K562 (cell line): ENCODE data around the gene SFRP5. TPM values are rescaled to one million over a fixed set of nuclear protein-coding genes. Genes with fewer than 3 reads are reported as not detected.

Experiments
- ATAC-seq: fragments of 200-7000 bp; cut with Tn5 transposase; 3 replicates; pipeline ENCODE4 v1.9.1; 2020; ENCODE audit warnings: moderate library complexity
- BruUV-seq: library from RNA; stranded (reverse); fragments of 400-500 nt; replicated peaks from 2 replicates; lab custom pipeline; 2021; lab: Mats Ljungman, UMichigan
- CTCF ChIA-PET: fragments of 300-600 bp; formaldehyde crosslinking; extraction: SDS; loops from one replicate; lab custom pipeline; 2021; ENCODE audit warnings: low intra/inter-chr PET ratio; lab: Yijun Ruan, JAX
- POLR2A ChIA-PET: fragments of 300-600, 350-650 bp; sonication (Branson Sonifier 250); formaldehyde crosslinking; extraction: SDS; loops from one replicate; lab custom pipeline; 2021; ENCODE audit warnings: antibody characterized with exemption, inconsistent platforms; lab: Yijun Ruan, JAX
- DNase-seq, 4 experiments: peaks; one replicate each; pipeline versions ENCODE4 v3.0.0 to v3.0.0-alpha.2; 2011 to 2018; ENCODE audit warnings: low spot score in 3 of 4, mixed read lengths in 3 of 4; ENCODE audit errors: extremely low read depth in 1 of 4
- FAIRE-seq: peaks from 2 replicates; lab custom pipeline; 2011; peaks lifted over from hg19 to GRCh38; lab: Jason Lieb, UNC
- H2AFZ ChIP-seq: 2 replicates; pipeline ENCODE4 v1.6.0; 2011; ENCODE audit warnings: low read depth, low read length, control low read depth, inconsistent platforms
- H3K27ac ChIP-seq: fragments of 200-600 bp; 3 replicates; pipeline ENCODE4 v1.8.0; 2011; ENCODE audit warnings: low read depth, mild to moderate bottlenecking, control low read depth, inconsistent platforms, low read length, moderate library complexity, mixed read lengths; ENCODE audit errors: extremely low read depth
- H3K27me3 ChIP-seq, 2 experiments: fragments of 300-600 bp in 1 of 2; 2 replicates in 1 of 2; 3 replicates in 1 of 2; pipeline versions ENCODE4 v1.6.0 to v1.8.0; 2011; ENCODE audit warnings: inconsistent platforms in 2 of 2, low read length in 2 of 2, mild to moderate bottlenecking in 1 of 2, mixed read lengths in 1 of 2, moderate library complexity in 1 of 2; ENCODE audit not compliant: control insufficient read depth in 2 of 2, insufficient read depth in 2 of 2
- H3K36me3 ChIP-seq: fragments of 300-600 bp; 3 replicates; pipeline ENCODE4 v1.8.0; 2011; ENCODE audit warnings: mild to moderate bottlenecking, low read length, inconsistent platforms; ENCODE audit not compliant: control insufficient read depth, insufficient read depth
- H3K4me1 ChIP-seq, 2 experiments: fragments of 200-600 bp in 1 of 2; replicated peaks in 1 of 2; 2 replicates in 1 of 2; 3 replicates in 1 of 2; pipeline versions ENCODE4 v1.5.1 to v1.8.0; 2011; ENCODE audit warnings: inconsistent platforms in 2 of 2, low read length in 2 of 2, mild to moderate bottlenecking in 1 of 2, mixed read lengths in 1 of 2, moderate library complexity in 1 of 2; ENCODE audit not compliant: control insufficient read depth in 2 of 2, insufficient read depth in 2 of 2
- H3K4me2 ChIP-seq: 2 replicates; pipeline ENCODE4 v1.6.1; 2011; ENCODE audit warnings: low read length, control low read depth, inconsistent platforms, mixed read lengths; ENCODE audit not compliant: insufficient read depth
- H3K4me3 ChIP-seq: fragments of 200-600 bp; sonication (generic), shearing (Covaris generic); 2 replicates; pipeline ENCODE4 v1.5.1; 2016; ENCODE audit warnings: control low read depth, inconsistent platforms
- H3K79me2 ChIP-seq: fragments of 200-600 bp; 3 replicates; pipeline ENCODE4 v1.8.0; 2011; ENCODE audit warnings: low read length, inconsistent platforms; ENCODE audit not compliant: control insufficient read depth, insufficient read depth
- H3K9ac ChIP-seq, 2 experiments: 2 replicates each; pipeline versions ENCODE4 v1.6.0 to v1.6.1; 2011; ENCODE audit warnings: low read depth in 2 of 2, low read length in 2 of 2, control low read depth in 1 of 2, inconsistent platforms in 1 of 2, mild to moderate bottlenecking in 1 of 2, mixed read lengths in 1 of 2; ENCODE audit not compliant: insufficient read depth in 1 of 2
- H3K9me1 ChIP-seq: one replicate; pipeline ENCODE4 v1.6.0; 2011; ENCODE audit warnings: inconsistent platforms, mild to moderate bottlenecking, low read length, moderate library complexity; ENCODE audit not compliant: control insufficient read depth, insufficient read depth
- H3K9me3 ChIP-seq: replicated peaks from 2 replicates; pipeline ENCODE4 v1.5.1; 2011; ENCODE audit warnings: low read depth, low read length, inconsistent platforms; ENCODE audit not compliant: control insufficient read depth, insufficient read depth
- H4K20me1 ChIP-seq: replicated peaks from 2 replicates; pipeline ENCODE4 v1.6.1; 2011; ENCODE audit warnings: low read length, inconsistent platforms, mixed read lengths; ENCODE audit not compliant: control insufficient read depth, insufficient read depth
- BRD4 ChIP-seq: fragments of 200-600 bp; sonication (generic); IDR thresholded peaks from 2 replicates; pipeline ENCODE4 v1.6.1; 2017; ENCODE audit warnings: inconsistent platforms
- CEBPZ ChIP-seq: fragments of 150-350 bp; IDR thresholded peaks from 2 replicates; pipeline ENCODE4 v1.6.1; 2014; ENCODE audit warnings: low read depth, mild to moderate bottlenecking, low read length, borderline replicate concordance
- E2F5 ChIP-seq: sonication (generic); formaldehyde crosslinking; IDR thresholded peaks from 2 replicates; pipeline ENCODE4 v1.8.0; 2022; ENCODE audit warnings: mild to moderate bottlenecking, missing genetic modification reagents
- HMG20B ChIP-seq: fragments of 250-450 bp; sonication (Bioruptor Pico); IDR thresholded peaks from 2 replicates; pipeline ENCODE4 v1.5.0; 2021; ENCODE audit warnings: mild to moderate bottlenecking
- NCOA4 ChIP-seq: fragments of 450-650 bp; IDR thresholded peaks from 2 replicates; pipeline ENCODE4 v1.6.1; 2018; ENCODE audit warnings: mild to moderate bottlenecking; ENCODE audit not compliant: partially characterized antibody
- TGIF2 ChIP-seq: sonication (generic); formaldehyde crosslinking; IDR thresholded peaks from 2 replicates; pipeline ENCODE4 v1.8.1; 2022; ENCODE audit warnings: mild to moderate bottlenecking, missing genetic modification reagents, moderate library complexity
- U2AF1 ChIP-seq: fragments of 200-400 bp; formaldehyde crosslinking; optimal IDR thresholded peaks from 2 replicates; pipeline ENCODE3; 2017; ENCODE audit warnings: mild to moderate bottlenecking, low read depth, low read length, moderate library complexity
- ZNF124 ChIP-seq: sonication (generic); formaldehyde crosslinking; IDR thresholded peaks from 2 replicates; pipeline ENCODE4 v1.8.1; 2022; ENCODE audit warnings: missing genetic modification reagents
- ZNF668 ChIP-seq: fragments of 250-450 bp; sonication (Bioruptor Pico); IDR thresholded peaks from 2 replicates; pipeline ENCODE4 v1.8.0; 2022; ENCODE audit warnings: mild to moderate bottlenecking, inconsistent platforms
- WGBS: fragments of 100-300 bp; shearing (Covaris generic); methylation state at CpG from one replicate; pipeline ENCODE4 v1.1.6; 2016; ENCODE audit warnings: low coverage, mixed read lengths; ENCODE audit not compliant: insufficient coverage; ENCODE audit errors: missing lambda C conversion rate; 5-methylcytosine and 5-hydroxymethylcytosine counted together
- in situ Hi-C: fragments of 300-500 bp; cut with MboI; formaldehyde crosslinking; loops from 4 replicates; pipeline ENCODE4 v1.15.0; 2018; ENCODE audit warnings: inconsistent platforms, mixed read lengths
- intact Hi-C: fragments of 100-400 bp; cut with micrococcal nuclease; formaldehyde crosslinking; loops from 2 replicates; pipeline ENCODE4 v1.14.2; 2022
- polyA plus RNA-seq, 8 experiments: library from polyadenylated mRNA; depleted of rRNA in 4 of 8; stranded (reverse) in 5 of 8; unstranded in 3 of 8; fragments of >200 nt; fragmentation: Nextera tagmentation in 2 of 8; fragmentation: Illumina TruSeq in 1 of 8; extraction: Ambion mirVana in 2 of 8; extraction: Trizol in 1 of 8; gene quantifications; 2 replicates each; pipeline versions ENCODE4 v1.2.1 to v1.2.3, GENCODE V29; 2011 to 2014; ENCODE audit warnings: inconsistent platforms in 1 of 8, missing spikeins in 1 of 8
- total RNA-seq, 7 experiments: library from RNA; depleted of rRNA in 6 of 7; stranded (reverse); fragments of >200 nt in 6 of 7; fragmentation: Illumina TruSeq in 2 of 7; extraction: Trizol in 2 of 7; gene quantifications; 2 replicates each; pipeline versions ENCODE4 v1.2.1 to v1.2.3, GENCODE V29; 2011 to 2021; ENCODE audit warnings: low replicate concordance in 1 of 7

Gene SFRP5
- total and polyA plus RNA-seq, 9 of the 15 experiments (the other 6 are each of a cell fraction or from before 2014, with no cell fraction given), result 0.07 to 0.29 (median 0.13) TPM; not detected in 3

GRCh38 chr10:97731346-97732051 lies 40.3 kb downstream of the SFRP5 start (continued):
- no peak for TF ChIP-seq E2F5
- TF ChIP-seq TGIF2 (CRISPR knock-in tag), result no peak
- no peak for TF ChIP-seq ZNF668 (CRISPR knock-in tag)

DNA sequence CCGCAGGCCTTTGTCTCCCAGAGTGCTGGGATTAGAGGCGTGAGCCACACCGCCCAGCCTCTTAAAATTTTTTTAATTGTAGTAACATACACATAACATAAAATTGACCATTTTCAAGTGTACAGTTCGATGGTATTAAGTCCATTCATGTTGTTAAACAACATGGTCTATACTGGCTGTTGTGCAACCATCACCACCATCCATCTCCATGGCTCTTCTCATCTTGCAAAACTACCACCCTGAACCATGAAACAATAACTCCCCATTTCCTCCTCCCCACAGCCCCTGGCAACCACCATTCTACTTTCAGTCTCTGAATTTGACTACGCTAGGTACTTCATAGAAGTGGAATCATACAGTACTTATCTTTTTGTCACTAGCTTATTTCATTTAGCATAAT lies 42.8 kb downstream of the SFRP5 start:
- H3K27ac ChIP-seq, result no peak overlapping the region
- no peak overlapping the region for H3K4me3 ChIP-seq
- H2AFZ ChIP-seq, result no peak overlapping the region
- 80% methylated on average over 5 of the region's 5 CpGs for WGBS
- FAIRE-seq, result no peak
- no peak overlapping the region for H3K4me2 ChIP-seq
- peaks cover 0 to 2% of the 10 kb centered on the region in 2 experiments; a peak in 3 of 5 replicates for H3K4me1 ChIP-seq
- ChIA-PET CTCF (no interaction called here), POLR2A (interaction anchor here (0.6 kb wide), 1 partner anchor 53 kb away, joined by 3 read pairs; no protein-coding TSS in a partner anchor)
- in situ Hi-C loops, result no loop called here
- BruUV-seq, result no TSS peak
- H3K36me3 ChIP-seq, result no peaks in the 10 kb centered on the region
- intact Hi-C loops, result no loop called here
- no peak for DNase-seq
- no peaks in the 10 kb centered on the region for H4K20me1 ChIP-seq
- ATAC-seq, result no peak
- no peak overlapping the region for H3K9ac ChIP-seq
- H3K79me2 ChIP-seq, result no peaks in the 10 kb centered on the region
- no peaks in the 10 kb centered on the region for H3K27me3 ChIP-seq
- no peaks in the 10 kb centered on the region for H3K9me1 ChIP-seq
- H3K9me3 ChIP-seq, result no peaks in the 10 kb centered on the region
- no peak for TF ChIP-seq BRD4
- no peak for TF ChIP-seq CEBPZ
- no peak for TF ChIP-seq ZNF124
- TF ChIP-seq NCOA4, result no peak
- no peak for TF ChIP-seq U2AF1
- no peak for TF ChIP-seq HMG20B (CRISPR knock-in tag)
